Peyer's patch (tissue), 4 donors: Measurements from ENCODE around the gene IRS1. TPM values are rescaled to one million over a fixed set of nuclear protein-coding genes. Genes with fewer than 3 reads are reported as not detected.
A peak's percentile ranks its signal among the peaks of the same experiment; 100 is the strongest.

Source experiments
- DNase-seq, 3 donors: peaks; one replicate each; pipeline ENCODE4 v3.0.0-alpha.2; 2017 to 2019
- H3K27ac ChIP-seq, 4 donors: fragments of 200-600 bp; sonication (generic); one replicate each; pipeline ENCODE4 v1.5.1; 2016 to 2019
- H3K27me3 ChIP-seq, 2 donors: fragments of 200-600 bp; sonication (generic); one replicate each; pipeline ENCODE4 v1.5.1; 2019
- H3K36me3 ChIP-seq, 3 donors: fragments of 200-600 bp; sonication (generic); one replicate each; pipeline ENCODE4 v1.5.1; 2016 to 2019
- H3K4me1 ChIP-seq, 4 donors: fragments of 200-600 bp; sonication (generic); one replicate each; pipeline ENCODE4 v1.5.1; 2016 to 2019
- H3K4me3 ChIP-seq, 4 donors: fragments of 200-600 bp; sonication (generic); 1 replicate in 3 of 4; 2 replicates in 1 of 4; pipeline ENCODE4 v1.5.1; 2016 to 2019; ENCODE audit warnings: mild to moderate bottlenecking in 1 of 4
- H3K9me3 ChIP-seq, 4 donors: fragments of 200-600 bp; sonication (generic); one replicate each; pipeline ENCODE4 v1.5.1; 2016 to 2019; ENCODE audit warnings: mild to moderate bottlenecking in 1 of 4
- POLR2A ChIP-seq, 2 donors: fragments of 450-650 bp; IDR thresholded peaks; one replicate each; pipeline ENCODE4 v1.5.1; 2017; ENCODE audit warnings: antibody characterized with exemption in 2 of 2, mild to moderate bottlenecking in 2 of 2, moderate library complexity in 2 of 2
- total RNA-seq, 4 donors: library from RNA; depleted of rRNA; stranded (reverse); fragments of >200 nt; gene quantifications; one replicate each; pipeline ENCODE4 v1.1.0, GENCODE V29; 2016
- TF ChIP-seq, protein P1 (sequence below), 6 experiments: fragments of 450-650 bp in 4 of 6; fragments of 200-600 bp in 2 of 6; sonication (generic) in 1 of 6; IDR thresholded peaks; one replicate each; pipeline ENCODE4 v1.5.1; 2017 to 2019; ENCODE audit warnings: antibody characterized with exemption in 6 of 6, mild to moderate bottlenecking in 3 of 6, moderate library complexity in 1 of 6

IRS1 gene
- total RNA-seq, 4 donors from 2014 or later: 8.3 to 67.7 (median 22.5) TPM

DNA sequence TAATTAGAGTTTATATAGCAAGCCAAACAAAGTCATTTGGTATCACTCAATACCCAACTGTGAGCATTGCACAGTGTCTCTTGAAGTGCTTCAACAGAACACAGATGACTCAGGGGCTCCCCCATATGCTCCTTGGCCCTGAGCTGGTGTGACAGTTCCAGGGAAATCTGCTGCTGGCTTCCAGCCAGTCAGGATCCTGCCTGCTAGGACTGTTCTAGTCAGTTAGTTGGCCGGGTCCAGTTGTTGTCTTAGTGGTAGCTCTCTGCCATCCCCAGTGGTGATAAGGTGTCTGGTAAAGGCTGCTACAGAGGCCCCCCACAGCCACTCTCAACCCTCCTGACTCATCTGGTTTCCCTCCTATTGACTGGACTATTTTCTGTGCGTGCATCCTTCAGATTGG, 100.3 kb downstream of the IRS1 start:
- no peaks in the 10 kb centered on the region for H3K9me3 ChIP-seq
- peak in 2 of 3 donors; percentile 20 to 66 for DNase-seq
- H3K4me1 ChIP-seq: peaks cover 0 to 4% (median 0%) of the 10 kb centered on the region in 4 donors
- TF ChIP-seq, protein P1, sequence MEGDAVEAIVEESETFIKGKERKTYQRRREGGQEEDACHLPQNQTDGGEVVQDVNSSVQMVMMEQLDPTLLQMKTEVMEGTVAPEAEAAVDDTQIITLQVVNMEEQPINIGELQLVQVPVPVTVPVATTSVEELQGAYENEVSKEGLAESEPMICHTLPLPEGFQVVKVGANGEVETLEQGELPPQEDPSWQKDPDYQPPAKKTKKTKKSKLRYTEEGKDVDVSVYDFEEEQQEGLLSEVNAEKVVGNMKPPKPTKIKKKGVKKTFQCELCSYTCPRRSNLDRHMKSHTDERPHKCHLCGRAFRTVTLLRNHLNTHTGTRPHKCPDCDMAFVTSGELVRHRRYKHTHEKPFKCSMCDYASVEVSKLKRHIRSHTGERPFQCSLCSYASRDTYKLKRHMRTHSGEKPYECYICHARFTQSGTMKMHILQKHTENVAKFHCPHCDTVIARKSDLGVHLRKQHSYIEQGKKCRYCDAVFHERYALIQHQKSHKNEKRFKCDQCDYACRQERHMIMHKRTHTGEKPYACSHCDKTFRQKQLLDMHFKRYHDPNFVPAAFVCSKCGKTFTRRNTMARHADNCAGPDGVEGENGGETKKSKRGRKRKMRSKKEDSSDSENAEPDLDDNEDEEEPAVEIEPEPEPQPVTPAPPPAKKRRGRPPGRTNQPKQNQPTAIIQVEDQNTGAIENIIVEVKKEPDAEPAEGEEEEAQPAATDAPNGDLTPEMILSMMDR (IDR thresholded peaks at IDR 0.05): no peak
- TF ChIP-seq POLR2A (IDR thresholded peaks at IDR 0.05): no peak
- H3K27me3 ChIP-seq: no peaks in the 10 kb centered on the region
- no peak overlapping the region for H3K4me3 ChIP-seq
- H3K36me3 ChIP-seq: no peaks in the 10 kb centered on the region
- H3K27ac ChIP-seq: no peak overlapping the region

DNA sequence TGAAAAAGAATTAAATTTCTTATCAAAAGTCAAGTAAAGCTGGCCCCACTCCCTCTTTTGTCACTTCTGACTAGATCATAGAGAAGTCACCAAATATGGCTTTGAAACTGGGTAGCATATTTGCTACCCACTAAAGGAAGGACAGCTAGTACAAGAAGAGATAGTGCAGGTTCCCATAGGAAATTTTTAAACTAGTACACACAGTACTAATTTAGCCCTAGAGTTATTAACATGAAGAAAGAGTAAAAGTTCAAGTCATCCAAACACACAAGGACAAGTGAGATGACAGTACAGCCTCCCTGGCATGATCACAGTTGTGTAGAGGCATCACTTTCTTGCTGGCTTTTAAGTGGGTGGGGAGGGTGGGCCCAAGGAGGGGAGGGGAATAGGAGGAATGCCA, 100.9 kb downstream of the IRS1 start:
- H3K4me1 ChIP-seq: peaks cover 0 to 4% (median 0%) of the 10 kb centered on the region in 4 donors

DNA sequence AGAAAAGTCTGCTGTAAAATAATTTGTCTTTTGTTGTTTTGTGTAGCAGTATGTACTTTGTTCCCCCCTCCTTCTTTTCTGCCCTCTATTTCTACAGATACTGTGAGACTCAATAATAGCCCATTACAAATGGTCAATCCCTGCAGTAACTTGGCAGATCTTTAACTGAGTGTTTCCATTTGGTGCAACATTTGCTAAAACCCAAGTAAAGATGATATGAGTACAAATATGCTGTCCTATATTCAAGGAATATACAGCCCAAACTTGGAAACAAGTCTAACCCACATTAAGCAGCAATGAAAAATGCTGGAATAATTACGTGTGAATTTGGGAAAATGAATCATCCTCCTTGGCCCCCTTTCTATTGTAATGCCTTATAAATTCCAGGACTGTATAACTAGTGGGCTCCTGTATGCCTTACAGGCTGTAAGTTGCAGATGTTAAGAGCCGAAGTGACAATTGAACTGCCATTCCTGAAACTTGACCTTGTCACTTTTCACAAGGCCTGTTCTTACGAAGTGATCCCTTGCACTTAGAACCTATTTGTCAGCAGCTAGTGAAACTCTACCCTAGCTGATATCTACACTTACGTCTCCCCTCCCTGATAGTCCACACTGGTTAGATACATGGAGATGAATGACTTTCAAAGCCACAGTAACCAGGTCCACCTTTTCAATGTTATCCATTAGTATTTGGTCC, 104.9 kb downstream of the IRS1 start:
- Histone ChIP-seq H3K9me3 (no peaks in the 10 kb centered on the region), H3K36me3 (no peaks in the 10 kb centered on the region), H3K4me3 (no peak overlapping the region), H3K4me1 (peaks cover 0 to 4% (median 0%) of the 10 kb centered on the region in 4 donors), H3K27me3 (no peaks in the 10 kb centered on the region), H3K27ac (no peak overlapping the region)
- no peak for DNase-seq
- no peak for TF ChIP-seq POLR2A (IDR thresholded peaks at IDR 0.05)
- TF ChIP-seq, protein P1 (IDR thresholded peaks at IDR 0.05): no peak

More for the DNA sequence above, 100.9 kb downstream of the IRS1 start:
- Histone ChIP-seq H3K4me3 (no peak overlapping the region), H3K27me3 (no peaks in the 10 kb centered on the region), H3K27ac (no peak overlapping the region), H3K9me3 (no peaks in the 10 kb centered on the region), H3K36me3 (no peaks in the 10 kb centered on the region)
- no peak for DNase-seq
- TF ChIP-seq, protein P1 (IDR thresholded peaks at IDR 0.05): no peak
- no peak for TF ChIP-seq POLR2A (IDR thresholded peaks at IDR 0.05)

DNA sequence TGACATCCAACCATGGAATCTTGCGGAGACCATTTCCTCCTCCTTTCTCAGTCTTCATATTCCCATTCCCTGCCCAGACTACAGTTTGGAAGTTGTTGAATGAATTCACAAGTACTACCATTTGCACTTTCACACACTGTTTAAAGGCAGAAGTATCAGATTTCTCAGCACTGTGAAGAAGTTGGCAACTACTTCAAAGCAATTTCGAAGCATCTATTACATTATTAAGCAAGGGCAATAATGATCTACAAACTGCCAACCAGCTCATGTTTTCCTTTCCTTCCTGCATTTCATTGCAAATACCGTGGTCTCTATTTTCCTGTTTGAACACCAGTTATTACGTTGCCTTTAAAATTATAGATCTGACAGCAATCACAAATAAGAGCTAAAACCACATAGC, 105.5 kb downstream of the IRS1 start:
- H3K27me3 ChIP-seq: no peaks in the 10 kb centered on the region
- H3K4me1 ChIP-seq: peaks cover 0 to 3% (median 0%) of the 10 kb centered on the region in 4 donors
- no peaks in the 10 kb centered on the region for H3K9me3 ChIP-seq
- H3K36me3 ChIP-seq: no peaks in the 10 kb centered on the region
- no peak overlapping the region for H3K4me3 ChIP-seq
- H3K27ac ChIP-seq: no peak overlapping the region
- no peak for DNase-seq
- TF ChIP-seq POLR2A (IDR thresholded peaks at IDR 0.05): no peak
- TF ChIP-seq, protein P1 (IDR thresholded peaks at IDR 0.05): no peak

DNA sequence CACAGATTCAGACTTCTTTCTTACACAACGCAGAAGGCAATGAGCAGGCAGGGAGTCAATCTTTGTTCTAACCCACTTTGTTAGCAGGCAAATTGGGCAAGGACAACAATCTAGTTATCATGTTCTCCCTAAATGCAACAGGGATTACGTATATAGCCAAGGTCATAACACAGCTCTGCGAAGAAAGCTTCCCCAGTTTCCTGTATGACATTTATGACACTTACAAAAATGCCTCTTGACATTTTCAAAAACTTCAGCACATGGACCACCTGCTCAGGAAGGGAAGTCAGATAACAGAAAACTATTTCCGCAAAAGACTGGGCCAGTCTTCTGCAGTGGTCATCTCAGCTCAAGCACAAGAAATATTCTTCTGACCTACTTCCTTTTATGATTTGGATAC, 106.1 kb downstream of the IRS1 start:
- H3K4me1 ChIP-seq: no peaks in the 10 kb centered on the region
- H3K27me3 ChIP-seq: no peaks in the 10 kb centered on the region
- DNase-seq: no peak
- TF ChIP-seq POLR2A (IDR thresholded peaks at IDR 0.05): no peak
- TF ChIP-seq, protein P1 (IDR thresholded peaks at IDR 0.05): no peak
- H3K27ac ChIP-seq: no peak overlapping the region
- no peaks in the 10 kb centered on the region for H3K9me3 ChIP-seq
- H3K4me3 ChIP-seq: no peak overlapping the region
- no peaks in the 10 kb centered on the region for H3K36me3 ChIP-seq
